Inflammatory macrophage treated with lipopolysaccharide for 1 hour (primary cell): Measurements from ENCODE around the gene PEX16.

Source experiments
- DNase-seq, 2 donors: peaks; one replicate each; pipeline ENCODE4 v3.0.0-alpha.2; 2020 to 2022

Gene PEX16

GRCh38 chr11:45871638-45872037, 46.0 kb downstream of the PEX16 start:
- DNase-seq, result no peak

GRCh38 chr11:45870706-45871105, 47.0 kb downstream of the PEX16 start:
- DNase-seq, result no peak

- no peak for DNase-seq
Measured at GRCh38 chr11:45869551-45869950, 48.1 kb downstream of the PEX16 start.

GRCh38 chr11:45864041-45864440, 53.6 kb downstream of the PEX16 start:
- DNase-seq, result no peak

- no peak for DNase-seq
Measured at GRCh38 chr11:45860764-45861510, 56.7 kb downstream of the PEX16 start.

GRCh38 chr11:45860348-45860747, 57.3 kb downstream of the PEX16 start:
- DNase-seq, result no peak
